ENCODE measurements around the gene GDF2.

- no peak for TF ChIP-seq CTCF (IDR thresholded peaks at IDR 0.05)
- no peak for TF ChIP-seq POLR2A (IDR thresholded peaks at IDR 0.05)
Measured at GRCh38 chr10:47288916-47289495, 33.2 kb upstream of the GDF2 start.

All from thyroid gland (tissue), 4 donors.